SK-N-SH (cell line): ENCODE measurements around the gene TNS4.
"Not testable (repeated sequence)": the region's sequence is repeated elsewhere in the genome, so short reads cannot be mapped to it uniquely, and the experiment has no call there.

ENCODE experiments used
- FOXJ3 ChIP-seq: sonication (generic); formaldehyde crosslinking; IDR thresholded peaks from 2 replicates; pipeline ENCODE4 v1.5.1; 2020; ENCODE audit warnings: mild to moderate bottlenecking, missing genetic modification reagents
- TF ChIP-seq, protein P1 (sequence below): IDR thresholded peaks from 2 replicates; pipeline ENCODE4 v1.4.0; 2012; ENCODE audit warnings: low read depth, borderline replicate concordance

GRCh38 chr17:40546497-40546896, 45.1 kb upstream of the TNS4 start:
- TF ChIP-seq, protein P1, sequence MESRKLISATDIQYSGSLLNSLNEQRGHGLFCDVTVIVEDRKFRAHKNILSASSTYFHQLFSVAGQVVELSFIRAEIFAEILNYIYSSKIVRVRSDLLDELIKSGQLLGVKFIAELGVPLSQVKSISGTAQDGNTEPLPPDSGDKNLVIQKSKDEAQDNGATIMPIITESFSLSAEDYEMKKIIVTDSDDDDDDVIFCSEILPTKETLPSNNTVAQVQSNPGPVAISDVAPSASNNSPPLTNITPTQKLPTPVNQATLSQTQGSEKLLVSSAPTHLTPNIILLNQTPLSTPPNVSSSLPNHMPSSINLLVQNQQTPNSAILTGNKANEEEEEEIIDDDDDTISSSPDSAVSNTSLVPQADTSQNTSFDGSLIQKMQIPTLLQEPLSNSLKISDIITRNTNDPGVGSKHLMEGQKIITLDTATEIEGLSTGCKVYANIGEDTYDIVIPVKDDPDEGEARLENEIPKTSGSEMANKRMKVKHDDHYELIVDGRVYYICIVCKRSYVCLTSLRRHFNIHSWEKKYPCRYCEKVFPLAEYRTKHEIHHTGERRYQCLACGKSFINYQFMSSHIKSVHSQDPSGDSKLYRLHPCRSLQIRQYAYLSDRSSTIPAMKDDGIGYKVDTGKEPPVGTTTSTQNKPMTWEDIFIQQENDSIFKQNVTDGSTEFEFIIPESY, result not testable (repeated sequence)
- TF ChIP-seq FOXJ3 (CRISPR knock-in tag), result not testable (repeated sequence)
